Mucosa of descending colon (tissue), 3 donors: ENCODE measurements around the gene ZNF484. TPM values are rescaled to one million over a fixed set of nuclear protein-coding genes. Genes with fewer than 3 reads are reported as not detected.
"Not testable (repeated sequence)": the region's sequence is repeated elsewhere in the genome, so short reads cannot be mapped to it uniquely, and the experiment has no call there.

ENCODE experiments used
- ATAC-seq: fragments of 200-7000 bp; cut with Tn5 transposase; one replicate; pipeline ENCODE4 v1.9.1; 2020; ENCODE audit warnings: mild to moderate bottlenecking, moderate library complexity
- DNase-seq, 3 donors: peaks; one replicate each; pipeline ENCODE4 v3.0.0-alpha.2; 2020
- H3K36me3 ChIP-seq: fragments of 200-600 bp; one replicate; pipeline ENCODE4 v1.8.0; 2021; ENCODE audit warnings: low read depth, mild to moderate bottlenecking
- H3K4me1 ChIP-seq: fragments of 200-600 bp; one replicate; pipeline ENCODE4 v1.8.0; 2021; ENCODE audit warnings: low read depth, mild to moderate bottlenecking
- H3K4me3 ChIP-seq: fragments of 200-600 bp; one replicate; pipeline ENCODE4 v1.8.0; 2021; ENCODE audit warnings: mild to moderate bottlenecking
- H3K9me3 ChIP-seq: fragments of 200-600 bp; one replicate; pipeline ENCODE4 v1.8.0; 2021; ENCODE audit warnings: mild to moderate bottlenecking
- CTCF ChIP-seq: fragments of 200-600 bp; IDR thresholded peaks from one replicate; pipeline ENCODE4 v1.8.0; 2022; ENCODE audit warnings: antibody characterized with exemption, mild to moderate bottlenecking
- intact Hi-C, 2 donors: fragments of 100-400 bp; cut with DNase I in 1 of 2; cut with micrococcal nuclease in 1 of 2; formaldehyde crosslinking; loops; one replicate each; pipeline versions ENCODE4 v1.11.0 to v1.11.1; 2022; cut with DNase I, micrococcal nuclease
- total RNA-seq, 3 donors: library from RNA; stranded (reverse); fragmentation: NEBNext Ultra II Directional in 2 of 3; extraction: Animal tissue kit (Norgen Biotek cat#: 25700) in 2 of 3; gene quantifications; one replicate each; pipeline versions ENCODE4 v1.2.1 to v1.2.4, GENCODE V29; 2021 to 2023
- donor health status: DM: no; HTN: no; CAD: no; lungs with moderate emphysema.
- donor health status: DM: no; HTN: no; CAD: no.
- donor health status: DM: no; HTN: yes; CAD: no.

Gene ZNF484
- total RNA-seq, 3 donors from 2014 or later, result 5.0 to 10.9 (median 7.5) TPM

GRCh38 chr9:92897323-92897722, 19.5 kb upstream of the ZNF484 start:
- H3K4me3 ChIP-seq, result no peak overlapping the region
- no peaks in the 10 kb centered on the region for H3K4me1 ChIP-seq
- no peaks in the 10 kb centered on the region for H3K36me3 ChIP-seq
- ATAC-seq (no peak), DNase-seq (no peak)
- no peak for TF ChIP-seq CTCF
- intact Hi-C loops, result no loop called here
- no peaks in the 10 kb centered on the region for H3K9me3 ChIP-seq

GRCh38 chr9:92895812-92896436, 18.1 kb upstream of the ZNF484 start:
- intact Hi-C loops, result no loop called here
- ATAC-seq (no peak), DNase-seq (no peak)
- no peak overlapping the region for H3K4me3 ChIP-seq
- no peaks in the 10 kb centered on the region for H3K9me3 ChIP-seq
- no peak for TF ChIP-seq CTCF
- no peaks in the 10 kb centered on the region for H3K36me3 ChIP-seq
- no peaks in the 10 kb centered on the region for H3K4me1 ChIP-seq

- no peak for DNase-seq
- TF ChIP-seq CTCF, result no peak
- no peaks in the 10 kb centered on the region for H3K9me3 ChIP-seq
- H3K36me3 ChIP-seq, result no peaks in the 10 kb centered on the region
- intact Hi-C loops, result no loop called here
- H3K4me1 ChIP-seq, result no peaks in the 10 kb centered on the region
- ATAC-seq, result no peak
- H3K4me3 ChIP-seq, result no peak overlapping the region
Observed at GRCh38 chr9:92894711-92895362, 17.0 kb upstream of the ZNF484 start.

- H3K4me1 ChIP-seq, H3K4me3 ChIP-seq, intact Hi-C loops, DNase-seq, ATAC-seq, H3K9me3 ChIP-seq, H3K36me3 ChIP-seq: not testable (repeated sequence)
Observed at GRCh38 chr9:92893916-92894610, 16.2 kb upstream of the ZNF484 start.

GRCh38 chr9:92892276-92892675, 14.4 kb upstream of the ZNF484 start:
- ATAC-seq, H3K9me3 ChIP-seq, H3K36me3 ChIP-seq, DNase-seq, H3K4me1 ChIP-seq, intact Hi-C loops, H3K4me3 ChIP-seq: not testable (repeated sequence)

- TF ChIP-seq CTCF, result no peak
- Histone ChIP-seq H3K9me3 (no peaks in the 10 kb centered on the region), H3K4me1 (no peaks in the 10 kb centered on the region), H3K36me3 (no peaks in the 10 kb centered on the region), H3K4me3 (no peak overlapping the region)
- DNase-seq (no peak), ATAC-seq (no peak)
- intact Hi-C loops, result no loop called here
Observed at GRCh38 chr9:92890761-92891160, 12.9 kb upstream of the ZNF484 start.
